ENCODE data around the gene WHRN. TPM values are rescaled to one million over a fixed set of nuclear protein-coding genes. Genes with fewer than 3 reads are reported as not detected.

The WHRN gene
- total RNA-seq, 1 donor from 2014 or later: 1.1 TPM

GRCh38 chr9:114389612-114390368, 115.5 kb downstream of the WHRN start:
- peaks cover 59% of the 10 kb centered on the region for H3K4me1 Mint-ChIP-seq
- peaks cover 4% of the 10 kb centered on the region for H3K27me3 Mint-ChIP-seq (ENCODE audit: insufficient read depth, low read depth)
- H3K4me3 Mint-ChIP-seq: no peak overlapping the region
- no peak overlapping the region for H3K9ac ChIP-seq
- peaks cover 4% of the 10 kb centered on the region for H3K79me2 ChIP-seq (ENCODE audit: low read depth)
- H3K27me3 ChIP-seq: no peaks in the 10 kb centered on the region
- H3K9me3 ChIP-seq (ENCODE audit: low read depth): no peaks in the 10 kb centered on the region
- no peak for DNase-seq (ENCODE audit: low spot score)
- no peak overlapping the region for H3K27ac ChIP-seq
- H3K9me3 Mint-ChIP-seq: no peaks in the 10 kb centered on the region
- TF ChIP-seq EZH2phosphoT487 (IDR thresholded peaks at IDR 0.05) (no peak), CTCF (IDR thresholded peaks at IDR 0.05) (no peak), EZH2 (IDR thresholded peaks at IDR 0.05) (no peak)
- H3F3A ChIP-seq (ENCODE audit: low read depth): peaks cover 17% of the 10 kb centered on the region
- no peak overlapping the region for H3K4me2 ChIP-seq
- no peaks in the 10 kb centered on the region for H3K36me3 ChIP-seq
- no peaks in the 10 kb centered on the region for H3K36me3 Mint-ChIP-seq
- H3K4me1 ChIP-seq: peaks cover 40% of the 10 kb centered on the region
- H3K4me3 ChIP-seq: no peak overlapping the region
- H3K27ac Mint-ChIP-seq: peak overlapping the region; percentile 21
- peaks cover 13% of the 10 kb centered on the region for H4K20me1 ChIP-seq (ENCODE audit: low read depth)
- H2AFZ ChIP-seq (replicated peaks): no peak overlapping the region

GRCh38 chr9:114388764-114389375, 116.4 kb downstream of the WHRN start:
- peaks cover 4% of the 10 kb centered on the region for H3K27me3 Mint-ChIP-seq (ENCODE audit: insufficient read depth, low read depth)
- Histone ChIP-seq H3K79me2 (ENCODE audit: low read depth) (peaks cover 4% of the 10 kb centered on the region), H3K36me3 (no peaks in the 10 kb centered on the region), H3K27me3 (no peaks in the 10 kb centered on the region), H4K20me1 (ENCODE audit: low read depth) (peaks cover 13% of the 10 kb centered on the region), H3K4me1 (peaks cover 43% of the 10 kb centered on the region), H3K9ac (no peak overlapping the region), H3K4me3 (no peak overlapping the region), H3K27ac (no peak overlapping the region), H2AFZ (replicated peaks) (no peak overlapping the region), H3K4me2 (no peak overlapping the region), H3F3A (ENCODE audit: low read depth) (peaks cover 21% of the 10 kb centered on the region), H3K9me3 (ENCODE audit: low read depth) (no peaks in the 10 kb centered on the region)
- peak overlapping the region; percentile 23 for H3K27ac Mint-ChIP-seq
- peaks cover 68% of the 10 kb centered on the region for H3K4me1 Mint-ChIP-seq
- no peak for DNase-seq (ENCODE audit: low spot score)
- no peaks in the 10 kb centered on the region for H3K9me3 Mint-ChIP-seq
- TF ChIP-seq EZH2 (IDR thresholded peaks at IDR 0.05) (no peak), CTCF (IDR thresholded peaks at IDR 0.05) (no peak), EZH2phosphoT487 (IDR thresholded peaks at IDR 0.05) (no peak)
- H3K4me3 Mint-ChIP-seq: peak overlapping the region; percentile 83
- no peaks in the 10 kb centered on the region for H3K36me3 Mint-ChIP-seq

- Histone ChIP-seq H3K36me3 (no peaks in the 10 kb centered on the region), H3K4me3 (no peak overlapping the region), H3K27ac (no peak overlapping the region), H3K4me2 (peak overlapping the region; percentile 77), H3K9me3 (ENCODE audit: low read depth) (no peaks in the 10 kb centered on the region), H3K9ac (no peak overlapping the region), H3F3A (ENCODE audit: low read depth) (peaks cover 27% of the 10 kb centered on the region), H3K4me1 (peaks cover 49% of the 10 kb centered on the region), H2AFZ (replicated peaks) (no peak overlapping the region), H3K79me2 (ENCODE audit: low read depth) (peaks cover 4% of the 10 kb centered on the region), H3K27me3 (no peaks in the 10 kb centered on the region), H4K20me1 (ENCODE audit: low read depth) (peaks cover 13% of the 10 kb centered on the region)
- no peak for TF ChIP-seq EZH2 (IDR thresholded peaks at IDR 0.05)
- no peak for TF ChIP-seq EZH2phosphoT487 (IDR thresholded peaks at IDR 0.05)
- TF ChIP-seq CTCF (IDR thresholded peaks at IDR 0.05): no peak
- H3K27me3 Mint-ChIP-seq (ENCODE audit: insufficient read depth, low read depth): peaks cover 4% of the 10 kb centered on the region
- H3K4me3 Mint-ChIP-seq: peak overlapping the region; percentile 83
- H3K9me3 Mint-ChIP-seq: no peaks in the 10 kb centered on the region
- no peak overlapping the region for H3K27ac Mint-ChIP-seq
- H3K36me3 Mint-ChIP-seq: no peaks in the 10 kb centered on the region
- DNase-seq (ENCODE audit: low spot score): no peak
- H3K4me1 Mint-ChIP-seq: peaks cover 73% of the 10 kb centered on the region
Observed at GRCh38 chr9:114388357-114388682, 117.0 kb downstream of the WHRN start.
